Keratinocyte (primary cell): Measurements from ENCODE around the gene MUC21. TPM values are rescaled to one million over a fixed set of nuclear protein-coding genes. Genes with fewer than 3 reads are reported as not detected.

ENCODE experiments used
- DNase-seq: peaks from one replicate; pipeline ENCODE4 v3.0.0-alpha.2; 2011; ENCODE audit warnings: low read depth, missing footprints, low spot score
- FAIRE-seq: peaks from 2 replicates; lab custom pipeline; 2011; peaks lifted over from hg19 to GRCh38; lab: Jason Lieb, UNC
- H2AFZ ChIP-seq: 2 replicates; pipeline ENCODE4 v1.6.0; 2012; ENCODE audit warnings: low read length, control low read depth, inconsistent platforms; ENCODE audit not compliant: control insufficient read depth
- H3K27ac ChIP-seq: 2 replicates; pipeline ENCODE4 v1.5.1; 2011; ENCODE audit warnings: low read length; ENCODE audit not compliant: control insufficient read depth, insufficient read depth
- H3K27me3 ChIP-seq: 3 replicates; pipeline ENCODE4 v1.6.0; 2011; ENCODE audit warnings: low read length; ENCODE audit not compliant: control insufficient read depth, insufficient read depth; ENCODE audit errors: extremely low read depth
- H3K36me3 ChIP-seq, 2 experiments: 2 replicates in 1 of 2; 3 replicates in 1 of 2; pipeline ENCODE4 v1.5.1; 2011; ENCODE audit warnings: low read length in 2 of 2, mild to moderate bottlenecking in 1 of 2; ENCODE audit not compliant: control insufficient read depth in 2 of 2, insufficient read depth in 2 of 2; ENCODE audit errors: extremely low read depth in 1 of 2
- H3K4me1 ChIP-seq: 3 replicates; pipeline ENCODE4 v1.5.1; 2011; ENCODE audit warnings: low read length; ENCODE audit not compliant: control insufficient read depth, insufficient read depth; ENCODE audit errors: extremely low read depth
- H3K4me2 ChIP-seq: 3 replicates; pipeline ENCODE4 v1.6.0; 2011; ENCODE audit warnings: low read depth, low read length; ENCODE audit not compliant: control insufficient read depth, insufficient read depth; ENCODE audit errors: extremely low read depth
- H3K4me3 ChIP-seq, 3 experiments: fragments of 200-600 bp in 1 of 3; sonication (generic) in 1 of 3; 2 replicates in 2 of 3; 3 replicates in 1 of 3; pipeline ENCODE4 v1.5.1; 2011 to 2016; ENCODE audit warnings: low read length in 3 of 3, mild to moderate bottlenecking in 3 of 3, control low read depth in 2 of 3, inconsistent platforms in 1 of 3, low read depth in 1 of 3, mixed read lengths in 1 of 3, mixed run types in 1 of 3, moderate library complexity in 1 of 3; ENCODE audit not compliant: control insufficient read depth in 2 of 3, insufficient read depth in 2 of 3; ENCODE audit errors: extremely low read depth in 1 of 3
- H3K79me2 ChIP-seq: 2 replicates; pipeline ENCODE4 v1.6.0; 2012; ENCODE audit warnings: low read length; ENCODE audit not compliant: control insufficient read depth, insufficient read depth
- H3K9ac ChIP-seq: 3 replicates; pipeline ENCODE4 v1.6.0; 2011; ENCODE audit warnings: low read length; ENCODE audit not compliant: control insufficient read depth, insufficient read depth; ENCODE audit errors: extremely low read depth
- H3K9me1 ChIP-seq: 3 replicates; pipeline ENCODE4 v1.6.0; 2011; ENCODE audit warnings: low read length; ENCODE audit not compliant: control insufficient read depth, insufficient read depth; ENCODE audit errors: extremely low read depth
- H3K9me3 ChIP-seq: 2 replicates; pipeline ENCODE4 v1.5.1; 2012; ENCODE audit warnings: low read depth, low read length; ENCODE audit not compliant: control insufficient read depth
- H4K20me1 ChIP-seq: 3 replicates; pipeline ENCODE4 v1.6.0; 2011; ENCODE audit warnings: low read length; ENCODE audit not compliant: control insufficient read depth, insufficient read depth; ENCODE audit errors: extremely low read depth
- EZH2 ChIP-seq: IDR thresholded peaks from one replicate; pipeline ENCODE4 v1.6.1; 2012; ENCODE audit warnings: inconsistent platforms, mild to moderate bottlenecking, low read length, moderate library complexity
- dilution Hi-C: fragments of 300-500 bp; cut with MboI; formaldehyde crosslinking; loops from one replicate; pipeline ENCODE4 v1.7.0; 2020; ENCODE audit warnings: low sequenced_read_pairs; ENCODE audit not compliant: extremely low pct_ligation_motif_present
- polyA plus RNA-seq, 5 experiments: library from polyadenylated mRNA; depleted of rRNA in 3 of 5; stranded (reverse) in 3 of 5; stranded (forward) in 1 of 5; unstranded in 1 of 5; fragments of >200 nt; gene quantifications; 1 replicate in 1 of 5; 2 replicates in 3 of 5; 3 replicates in 1 of 5; pipeline versions ENCODE4 v1.2.1 to v1.2.3, GENCODE V29; 2011 to 2012; ENCODE audit warnings: missing spikeins in 2 of 5, low read depth in 1 of 5, low replicate concordance in 1 of 5
- TF ChIP-seq, protein P1 (sequence below), 3 experiments: IDR thresholded peaks in 1 of 3; conservative IDR thresholded peaks in 1 of 3; optimal IDR thresholded peaks in 1 of 3; 2 replicates in 2 of 3; 3 replicates in 1 of 3; pipeline versions ENCODE3 to v1.5.1; 2011; ENCODE audit warnings: low read length in 3 of 3, mild to moderate bottlenecking in 3 of 3, moderate library complexity in 2 of 3, control low read depth in 1 of 3, inconsistent platforms in 1 of 3; ENCODE audit not compliant: insufficient read depth in 2 of 3; ENCODE audit errors: extremely low read depth in 1 of 3

The MUC21 gene
- polyA plus RNA-seq, 1 donor (not counting 4 experiments of a cell fraction or from before 2014, with no cell fraction given) = not detected

DNA sequence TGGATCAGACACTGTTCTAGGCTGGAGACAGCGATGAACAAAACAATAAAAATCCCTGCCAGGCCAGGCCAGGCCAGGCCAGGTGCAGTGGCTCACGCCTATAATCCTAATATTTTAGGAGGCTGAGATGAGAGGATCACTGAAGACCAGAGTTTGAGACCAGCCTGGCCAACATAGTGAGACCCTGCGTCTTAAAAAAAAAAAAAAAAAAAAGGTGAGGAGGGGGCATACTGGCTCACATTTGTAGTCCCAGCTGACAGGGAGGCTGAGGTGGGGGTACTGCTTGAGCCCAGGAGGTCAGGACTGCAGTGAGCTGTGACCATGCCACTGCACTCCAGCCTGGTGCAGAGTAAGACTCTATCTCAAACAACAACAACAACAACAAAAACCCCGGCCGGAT is 38.2 kb upstream of the MUC21 start:
- H3K4me2 ChIP-seq = no peak overlapping the region
- no peaks in the 10 kb centered on the region for H3K79me2 ChIP-seq
- peaks cover 5% of the 10 kb centered on the region for H3K27me3 ChIP-seq
- H3K9me1 ChIP-seq = no peaks in the 10 kb centered on the region
- no peak overlapping the region for H3K27ac ChIP-seq
- peaks cover 8% of the 10 kb centered on the region for H3K4me1 ChIP-seq
- no peak overlapping the region for H3K9ac ChIP-seq
- FAIRE-seq = no peak
- H2AFZ ChIP-seq = no peak overlapping the region
- H3K36me3 ChIP-seq = no peaks in the 10 kb centered on the region
- no peaks in the 10 kb centered on the region for H4K20me1 ChIP-seq
- DNase-seq = no peak
- dilution Hi-C loops = loop anchor here (25.0 kb wide), 1 partner anchor 117 kb away; no protein-coding TSS in a partner anchor
- no peak overlapping the region for H3K4me3 ChIP-seq
- H3K9me3 ChIP-seq = no peaks in the 10 kb centered on the region
- TF ChIP-seq, protein P1, sequence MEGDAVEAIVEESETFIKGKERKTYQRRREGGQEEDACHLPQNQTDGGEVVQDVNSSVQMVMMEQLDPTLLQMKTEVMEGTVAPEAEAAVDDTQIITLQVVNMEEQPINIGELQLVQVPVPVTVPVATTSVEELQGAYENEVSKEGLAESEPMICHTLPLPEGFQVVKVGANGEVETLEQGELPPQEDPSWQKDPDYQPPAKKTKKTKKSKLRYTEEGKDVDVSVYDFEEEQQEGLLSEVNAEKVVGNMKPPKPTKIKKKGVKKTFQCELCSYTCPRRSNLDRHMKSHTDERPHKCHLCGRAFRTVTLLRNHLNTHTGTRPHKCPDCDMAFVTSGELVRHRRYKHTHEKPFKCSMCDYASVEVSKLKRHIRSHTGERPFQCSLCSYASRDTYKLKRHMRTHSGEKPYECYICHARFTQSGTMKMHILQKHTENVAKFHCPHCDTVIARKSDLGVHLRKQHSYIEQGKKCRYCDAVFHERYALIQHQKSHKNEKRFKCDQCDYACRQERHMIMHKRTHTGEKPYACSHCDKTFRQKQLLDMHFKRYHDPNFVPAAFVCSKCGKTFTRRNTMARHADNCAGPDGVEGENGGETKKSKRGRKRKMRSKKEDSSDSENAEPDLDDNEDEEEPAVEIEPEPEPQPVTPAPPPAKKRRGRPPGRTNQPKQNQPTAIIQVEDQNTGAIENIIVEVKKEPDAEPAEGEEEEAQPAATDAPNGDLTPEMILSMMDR (optimal IDR thresholded peaks at IDR 0.05 in 1 of 3, IDR thresholded peaks at IDR 0.05 in 1 of 3, conservative IDR thresholded peaks at IDR 0.05 in 1 of 3; ENCODE audit: extremely low read depth in 1 of 3, insufficient read depth in 2 of 3, low read length in 3 of 3) = no peak
- no peak for TF ChIP-seq EZH2

DNA sequence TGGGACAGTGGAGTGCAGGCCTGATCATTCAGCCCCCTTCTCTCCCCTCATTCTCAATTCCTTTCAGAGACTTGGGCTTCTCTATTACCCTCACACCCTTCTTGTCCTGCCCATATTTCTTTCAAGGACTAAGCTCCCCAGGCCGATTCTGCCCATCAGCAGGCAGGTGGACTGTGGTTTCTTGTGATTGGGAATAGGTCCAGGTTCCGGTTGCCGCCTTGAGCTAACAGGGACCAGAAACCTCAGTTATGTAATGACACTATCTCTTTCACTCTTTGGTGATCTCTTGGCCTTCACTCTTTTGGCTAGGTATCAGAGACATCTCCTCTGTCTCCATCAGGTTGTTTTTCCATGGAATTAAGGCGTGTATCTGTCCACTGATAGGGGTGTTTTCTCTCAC is 36.3 kb upstream of the MUC21 start:
- Histone ChIP-seq H3K9ac (no peak overlapping the region), H3K4me3 (no peak overlapping the region), H3K9me3 (no peaks in the 10 kb centered on the region), H3K36me3 (no peaks in the 10 kb centered on the region), H3K27ac (no peak overlapping the region), H3K27me3 (peaks cover 6% of the 10 kb centered on the region), H3K4me2 (no peak overlapping the region), H3K9me1 (no peaks in the 10 kb centered on the region), H4K20me1 (no peaks in the 10 kb centered on the region), H3K79me2 (no peaks in the 10 kb centered on the region), H3K4me1 (peaks cover 6% of the 10 kb centered on the region), H2AFZ (no peak overlapping the region)
- FAIRE-seq = no peak
- no peak for TF ChIP-seq EZH2
- TF ChIP-seq, protein P1 (optimal IDR thresholded peaks at IDR 0.05 in 1 of 3, IDR thresholded peaks at IDR 0.05 in 1 of 3, conservative IDR thresholded peaks at IDR 0.05 in 1 of 3; ENCODE audit: extremely low read depth in 1 of 3, insufficient read depth in 2 of 3, low read length in 3 of 3) = no peak
- dilution Hi-C loops = loop anchor here (25.0 kb wide), 1 partner anchor 115 kb away; no protein-coding TSS in a partner anchor
- no peak for DNase-seq
